ENCODE data around the gene SLC8A2.

- TF ChIP-seq POLR2A (IDR thresholded peaks at IDR 0.05; ENCODE audit: low read length) (no peak), GATA1 (IDR thresholded peaks at IDR 0.05; ENCODE audit: low read depth, low read length) (no peak)
Observed at GRCh38 chr19:47417107-47417745, 54.5 kb downstream of the SLC8A2 start.

All from erythroblast (primary cell).